Cardiac septum (tissue), 1 donor: ENCODE data around the gene AGXT. TPM values are rescaled to one million over a fixed set of nuclear protein-coding genes. Genes with fewer than 3 reads are reported as not detected.

Source experiments
- DNase-seq: peaks from one replicate; pipeline ENCODE4 v3.0.0-alpha.2; 2020; ENCODE audit warnings: low spot score
- intact Hi-C: fragments of 100-400 bp; cut with DNase I; formaldehyde crosslinking; loops from one replicate; pipeline ENCODE4 v1.14.0; 2022
- total RNA-seq: library from RNA; stranded (reverse); fragmentation: NEBNext Ultra II Directional; extraction: Animal tissue kit (Norgen Biotek cat#: 25700); gene quantifications from one replicate; pipeline ENCODE4 v1.2.1, GENCODE V29; 2021
- donor health status: DM: no; HTN: no; CAD: no.

Gene AGXT
- total RNA-seq, 1 donor from 2014 or later, result not detected

- intact Hi-C loops, result no loop called here
- DNase-seq, result no peak
Measured at GRCh38 chr2:240861547-240861946, 7.1 kb upstream of the AGXT start.

- DNase-seq, result no peak
- intact Hi-C loops, result no loop called here
Measured at GRCh38 chr2:240864475-240864874, 4.1 kb upstream of the AGXT start.

- intact Hi-C loops, result no loop called here
Measured at GRCh38 chr2:240865391-240865790, 3.2 kb upstream of the AGXT start.

GRCh38 chr2:240869109-240869955, 708 bp downstream of the AGXT start:
- intact Hi-C loops, result no loop called here

More at GRCh38 chr2:240865391-240865790, 3.2 kb upstream of the AGXT start:
- no peak for DNase-seq

DNA sequence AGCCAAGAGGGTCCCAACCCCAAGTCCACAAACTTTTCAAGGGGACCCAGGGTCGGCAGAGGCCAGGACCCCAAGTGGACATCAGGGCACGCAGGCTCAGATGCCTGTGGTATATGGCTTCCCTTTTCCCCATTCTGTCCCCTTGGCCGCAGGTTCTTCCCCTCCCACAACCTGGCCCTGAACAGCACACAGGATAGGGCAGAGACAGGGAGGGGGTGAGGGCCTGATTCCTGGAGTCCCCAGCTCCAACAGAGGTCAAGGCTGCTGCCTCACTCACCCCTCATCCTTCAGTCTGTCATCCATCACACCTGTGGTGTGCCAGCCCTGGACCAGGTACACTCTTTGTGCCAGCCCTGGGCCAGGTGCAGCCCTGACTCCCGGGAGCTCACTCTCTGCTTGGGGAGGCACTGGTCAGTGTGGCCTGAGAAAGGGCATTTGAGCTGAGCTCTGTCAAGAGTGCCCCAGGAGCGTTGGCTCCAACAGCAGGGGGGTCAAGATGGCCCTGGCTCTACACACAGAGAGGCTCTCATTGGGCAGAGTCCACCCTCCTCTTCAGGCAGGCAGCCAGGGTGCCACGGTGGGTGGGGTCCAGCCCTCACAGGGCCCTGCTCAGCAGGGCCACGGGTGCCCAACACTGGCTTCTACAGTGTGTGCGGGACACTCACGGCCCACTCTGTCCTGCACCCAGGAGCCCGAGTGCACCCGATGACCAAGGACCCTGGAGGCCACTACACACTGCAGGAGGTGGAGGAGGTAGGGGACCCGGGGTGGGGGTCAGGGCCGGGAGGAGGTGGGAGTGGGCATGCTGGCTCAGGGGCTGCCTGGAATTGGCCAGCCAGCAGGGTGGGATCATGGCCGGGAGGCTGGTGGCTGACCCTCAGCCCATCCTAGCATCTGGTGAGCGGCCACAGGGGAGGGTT, 1.6 kb downstream of the AGXT start:
- DNase-seq, result no peak
- intact Hi-C loops, result no loop called here

More at GRCh38 chr2:240869109-240869955, 708 bp downstream of the AGXT start:
- DNase-seq, result no peak

DNA sequence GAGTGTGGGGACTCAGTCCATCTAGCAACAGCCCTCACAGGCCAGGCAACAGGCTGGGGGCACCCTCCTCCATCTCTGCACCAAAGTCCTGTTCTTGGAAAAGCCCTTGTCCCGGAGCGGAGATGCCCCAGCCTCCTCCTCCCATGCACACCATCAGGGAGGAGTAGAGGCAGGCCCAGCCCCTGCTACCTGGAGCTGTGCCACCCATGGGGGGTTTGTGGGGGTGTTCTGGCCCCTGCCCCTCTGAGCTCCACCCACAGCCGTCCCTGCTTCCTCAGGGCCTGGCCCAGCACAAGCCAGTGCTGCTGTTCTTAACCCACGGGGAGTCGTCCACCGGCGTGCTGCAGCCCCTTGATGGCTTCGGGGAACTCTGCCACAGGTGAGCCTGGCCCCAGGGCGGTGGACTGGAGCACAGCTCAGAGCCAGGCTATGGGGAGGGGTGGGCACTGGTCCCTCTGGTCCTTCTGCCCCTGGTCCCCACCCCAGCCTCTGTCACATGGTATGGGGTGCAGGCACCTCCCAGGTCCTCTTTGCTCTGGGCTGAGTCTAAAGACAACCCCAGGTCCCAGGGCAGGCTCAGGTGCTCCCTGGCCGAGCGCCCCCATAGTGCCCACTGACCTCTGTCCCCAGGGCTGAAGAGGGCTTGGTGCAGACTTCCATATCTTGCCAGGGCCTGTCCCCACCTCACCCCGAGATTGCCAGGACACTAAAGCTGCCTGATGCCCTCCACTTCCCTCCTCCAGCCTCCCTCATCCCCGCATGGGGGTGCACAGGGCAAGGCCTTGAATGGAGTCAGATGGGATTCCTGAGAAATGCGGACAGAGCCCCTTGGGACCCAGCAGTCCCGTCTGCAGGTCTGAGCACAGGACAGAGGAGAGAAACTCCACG, 2.7 kb downstream of the AGXT start:
- intact Hi-C loops, result no loop called here

DNA sequence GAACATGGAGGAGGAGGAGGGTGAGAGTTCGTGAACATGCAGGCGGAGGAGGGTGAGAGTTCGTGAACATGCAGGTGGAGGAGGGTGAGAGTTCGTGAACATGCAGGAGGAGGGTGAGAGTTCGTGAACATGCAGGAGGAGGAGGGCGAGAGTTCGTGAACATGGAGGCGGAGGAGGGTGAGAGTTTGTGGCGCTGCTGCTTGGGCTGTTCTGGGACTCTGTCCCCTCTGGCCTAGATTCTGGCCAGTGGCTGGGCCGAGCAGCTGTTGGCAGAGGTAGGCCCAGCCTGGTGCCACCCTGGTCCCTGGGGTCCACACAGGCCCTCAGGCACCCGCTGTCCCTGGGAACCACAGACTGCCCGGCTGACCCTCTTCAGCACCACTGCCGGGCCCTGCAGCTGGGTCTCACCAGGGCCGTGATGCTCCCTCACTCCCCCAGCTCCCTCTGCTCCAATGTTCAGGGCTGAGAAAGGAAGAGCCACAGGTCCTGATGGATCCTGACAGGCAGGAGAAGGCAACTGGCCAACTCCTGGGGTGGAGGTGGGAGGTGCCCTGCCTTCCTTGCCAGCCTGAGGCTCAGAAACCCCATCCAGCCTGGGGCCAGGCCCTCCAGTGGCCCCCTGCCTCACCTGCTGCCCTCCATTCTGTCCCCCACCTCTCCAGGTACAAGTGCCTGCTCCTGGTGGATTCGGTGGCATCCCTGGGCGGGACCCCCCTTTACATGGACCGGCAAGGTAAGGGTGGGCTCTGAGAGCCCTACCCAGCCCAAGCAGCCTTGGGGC, 3.9 kb downstream of the AGXT start:
- intact Hi-C loops, result no loop called here
- DNase-seq, result peak; percentile 74

More for the DNA sequence above, 2.7 kb downstream of the AGXT start:
- peak; percentile 74 for DNase-seq

GRCh38 chr2:240873098-240873788, 4.6 kb downstream of the AGXT start:
- intact Hi-C loops, result no loop called here

GRCh38 chr2:240873805-240874714, 5.4 kb downstream of the AGXT start:
- intact Hi-C loops, result no loop called here
- DNase-seq, result peak; percentile 62

More at GRCh38 chr2:240873098-240873788, 4.6 kb downstream of the AGXT start:
- peak; percentile 57 for DNase-seq

- no peak for DNase-seq
- intact Hi-C loops, result no loop called here
Measured at GRCh38 chr2:240874715-240875227, 6.1 kb downstream of the AGXT start.

DNA sequence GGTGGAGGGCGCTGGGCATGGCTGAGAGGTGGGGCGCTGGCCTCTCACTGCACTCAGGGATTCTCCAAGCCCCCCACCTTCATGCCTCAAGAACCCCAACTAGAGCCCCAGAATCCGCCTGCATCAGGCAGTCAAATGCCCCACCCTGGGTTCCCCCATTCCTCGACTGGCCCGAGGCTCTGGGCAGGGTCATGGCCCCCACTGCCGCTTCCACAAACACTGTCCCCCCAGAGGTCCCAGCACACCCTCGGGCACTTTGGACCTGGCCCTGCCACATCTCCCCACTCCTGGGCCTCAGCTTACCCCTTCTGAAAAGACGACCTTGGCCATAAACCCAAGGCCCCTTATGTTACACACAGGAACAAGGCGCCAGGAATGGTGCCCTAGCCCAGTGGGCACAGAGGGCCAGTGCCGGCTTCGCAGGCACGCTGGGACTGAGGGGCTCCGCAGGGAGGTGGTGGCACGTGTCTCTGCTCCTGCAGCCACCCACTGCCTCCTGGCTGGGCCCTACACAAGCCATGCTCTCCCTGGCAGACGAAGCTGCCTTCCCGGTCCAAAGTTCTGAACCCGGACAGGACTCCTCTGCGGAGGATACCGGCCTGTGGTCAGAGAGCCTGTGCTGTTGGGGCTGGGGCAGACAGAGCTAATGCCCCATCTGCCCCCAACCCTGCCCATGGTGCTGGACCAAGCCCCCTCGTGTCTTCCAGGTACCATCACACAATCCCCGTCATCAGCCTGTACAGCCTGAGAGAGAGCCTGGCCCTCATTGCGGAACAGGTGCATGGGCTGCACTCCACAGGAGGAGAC, 6.8 kb downstream of the AGXT start:
- intact Hi-C loops, result no loop called here
- DNase-seq, result no peak

DNA sequence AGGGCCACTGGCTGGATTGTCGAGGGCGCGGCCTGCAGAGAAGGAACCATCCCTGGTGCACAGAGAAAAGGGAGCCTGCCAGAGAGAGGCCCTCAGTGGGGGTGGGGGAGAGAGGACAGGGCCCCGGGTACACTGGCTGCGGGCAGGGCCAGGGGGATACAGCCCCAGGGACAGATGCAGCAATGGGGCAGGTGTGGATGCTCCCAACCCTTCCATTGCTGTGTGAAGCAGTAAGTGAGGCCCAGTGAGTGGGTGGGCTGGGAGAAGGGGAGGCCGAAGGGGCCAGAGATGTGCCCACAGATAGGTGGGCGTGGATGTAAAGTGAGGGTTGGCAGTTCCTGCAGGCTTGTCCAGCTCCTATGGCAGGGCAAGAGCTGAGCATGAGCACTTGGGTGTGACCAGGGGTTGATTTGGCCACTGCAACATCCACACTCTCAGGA, 7.4 kb downstream of the AGXT start:
- intact Hi-C loops, result no loop called here
- DNase-seq, result no peak

DNA sequence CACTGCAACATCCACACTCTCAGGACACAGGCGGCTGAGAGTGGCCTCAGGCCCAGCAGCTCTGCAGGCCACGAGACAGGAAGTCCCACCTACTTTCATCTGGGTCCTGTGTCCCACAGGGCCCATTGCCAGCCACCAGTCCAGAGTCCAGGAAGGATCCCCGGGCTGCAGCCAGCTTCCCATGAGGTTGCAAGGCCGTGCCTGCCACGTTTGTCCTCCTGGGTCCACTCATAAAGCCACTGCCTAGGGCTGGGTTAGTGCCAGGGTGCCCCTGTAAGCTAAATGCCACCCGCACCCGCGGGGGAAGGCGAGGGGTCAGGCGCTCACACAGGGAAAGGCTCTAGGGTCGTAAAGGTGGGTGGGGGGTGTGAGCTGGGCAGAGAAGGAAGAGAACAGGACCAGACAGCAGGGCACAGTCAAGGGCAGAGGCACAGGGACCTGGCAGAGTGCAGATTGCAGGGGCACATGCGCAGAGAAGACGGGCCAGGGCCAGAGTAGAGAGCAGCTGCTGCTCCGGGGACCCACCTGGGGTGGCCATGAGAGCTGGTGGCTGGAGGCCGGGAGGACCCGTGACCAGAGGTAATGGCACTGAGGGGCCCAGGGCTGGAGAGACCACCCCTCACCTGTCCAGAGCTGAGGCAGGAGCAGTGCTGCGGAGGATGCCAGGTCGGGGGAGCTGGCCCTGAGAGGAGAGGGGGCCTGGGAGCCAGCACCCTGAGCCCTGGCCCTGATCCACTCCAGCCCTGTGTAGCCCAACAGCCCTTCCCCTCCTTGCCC, 8.0 kb downstream of the AGXT start:
- intact Hi-C loops, result no loop called here
- no peak for DNase-seq

- DNase-seq, result no peak
- intact Hi-C loops, result no loop called here
Measured at GRCh38 chr2:240877460-240878340, 9.1 kb downstream of the AGXT start.
